HCT116 (cell line): ENCODE results near the gene LYSMD1. TPM values are rescaled to one million over a fixed set of nuclear protein-coding genes. Genes with fewer than 3 reads are reported as not detected.

Experiments
- ATAC-seq: fragments of 200-7000 bp; cut with Tn5 transposase; 2 replicates; pipeline ENCODE4 v1.9.1; 2020; ENCODE audit warnings: mild to moderate bottlenecking, moderate library complexity
- BruUV-seq: library from RNA; stranded (reverse); fragments of 400-500 nt; replicated peaks from 2 replicates; lab custom pipeline; 2021; lab: Mats Ljungman, UMichigan
- CTCF ChIA-PET: fragments of 300-600 bp; sonication (Branson Sonifier 250); formaldehyde crosslinking; loops from one replicate; lab custom pipeline; 2021; ENCODE audit warnings: antibody characterized with exemption; lab: Charles Lee
- POLR2A ChIA-PET: fragments of 300-600, 350-600 bp; sonication (Branson Sonifier 250); formaldehyde crosslinking; loops from one replicate; lab custom pipeline; 2021; ENCODE audit warnings: antibody characterized with exemption; lab: Charles Lee
- RAD21 ChIA-PET, 2 experiments: fragments of 300-600 bp; sonication (Branson Sonifier 250); formaldehyde crosslinking; loops; one replicate each; lab custom pipeline; 2023; ENCODE audit warnings: low total read pairs in 2 of 2; ENCODE audit not compliant: uncharacterized antibody in 2 of 2, unreplicated experiment in 2 of 2, low non-redundant PET in 1 of 2; lab: Charles Lee
- DNase-seq: peaks from one replicate; pipeline ENCODE4 v3.0.0-alpha.2; 2010; ENCODE audit warnings: low read depth, low spot score
- H2AFZ ChIP-seq: fragments of 200-600 bp; shearing (Covaris generic), sonication (generic); 2 replicates; pipeline ENCODE4 v1.6.1; 2017; ENCODE audit warnings: low read depth, mixed run types, mixed read lengths, antibody characterized with exemption, low read length; ENCODE audit not compliant: poor library complexity, severe bottlenecking
- H3K27ac ChIP-seq: 2 replicates; pipeline ENCODE4 v1.5.1; 2012; ENCODE audit warnings: low read depth, low read length
- H3K27me3 ChIP-seq: fragments of 200-600 bp; sonication (generic); 2 replicates; pipeline ENCODE4 v1.6.1; 2016; ENCODE audit warnings: mixed run types, low read length, mixed read lengths; ENCODE audit not compliant: insufficient read depth
- H3K36me3 ChIP-seq, 2 experiments: fragments of 200-500 bp in 1 of 2; fragments of 200-600 bp in 1 of 2; sonication (Bioruptor generic) in 1 of 2; sonication (generic) in 1 of 2; 2 replicates each; pipeline versions ENCODE4 v1.5.1 to v1.6.1; 2014 to 2016; ENCODE audit warnings: low read length in 2 of 2, inconsistent platforms in 1 of 2, mixed read lengths in 1 of 2, mixed run types in 1 of 2; ENCODE audit not compliant: insufficient read depth in 2 of 2, control insufficient read depth in 1 of 2
- H3K4me1 ChIP-seq, 2 experiments: fragments of 200-600 bp in 1 of 2; sonication (generic) in 1 of 2; 2 replicates each; pipeline versions ENCODE4 v1.5.1 to v1.6.1; 2012 to 2017; ENCODE audit warnings: low read length in 2 of 2, inconsistent platforms in 1 of 2, mild to moderate bottlenecking in 1 of 2, mixed read lengths in 1 of 2, mixed run types in 1 of 2, moderate library complexity in 1 of 2; ENCODE audit not compliant: insufficient read depth in 2 of 2, control insufficient read depth in 1 of 2
- H3K4me2 ChIP-seq: fragments of 200-600 bp; sonication (generic); 2 replicates; pipeline ENCODE4 v1.6.1; 2017; ENCODE audit warnings: mixed run types, low read length, mixed read lengths
- H3K4me3 ChIP-seq, 2 experiments: fragments of 200-600 bp in 1 of 2; sonication (generic) in 1 of 2; replicated peaks in 1 of 2; 2 replicates each; pipeline ENCODE4 v1.5.1; 2011 to 2016; ENCODE audit warnings: low read length in 2 of 2, control low read depth in 1 of 2, low read depth in 1 of 2, mild to moderate bottlenecking in 1 of 2, mixed read lengths in 1 of 2, mixed run types in 1 of 2
- H3K79me2 ChIP-seq: fragments of 200-600 bp; sonication (generic); 2 replicates; pipeline ENCODE4 v1.6.1; 2017; ENCODE audit warnings: mild to moderate bottlenecking, mixed run types, low read length, moderate library complexity, mixed read lengths; ENCODE audit not compliant: insufficient read depth
- H3K9ac ChIP-seq: fragments of 200-600 bp; sonication (generic); 2 replicates; pipeline ENCODE4 v1.6.1; 2016; ENCODE audit warnings: low read length, mixed read lengths
- H3K9me2 ChIP-seq: fragments of 200-600 bp; sonication (generic), shearing (Covaris generic); 2 replicates; pipeline ENCODE4 v1.6.1; 2017; ENCODE audit warnings: mixed run types, mild to moderate bottlenecking, moderate library complexity; ENCODE audit not compliant: insufficient read depth
- H3K9me3 ChIP-seq, 2 experiments: fragments of 200-500 bp in 1 of 2; fragments of 200-600 bp in 1 of 2; sonication (Bioruptor generic) in 1 of 2; sonication (generic) in 1 of 2; 2 replicates each; pipeline ENCODE4 v1.6.1; 2014 to 2017; ENCODE audit warnings: low read length in 2 of 2, mixed read lengths in 2 of 2, inconsistent platforms in 1 of 2, low read depth in 1 of 2, mild to moderate bottlenecking in 1 of 2, mixed run types in 1 of 2, moderate library complexity in 1 of 2; ENCODE audit not compliant: control insufficient read depth in 1 of 2, insufficient read depth in 1 of 2
- H4K20me1 ChIP-seq: fragments of 200-600 bp; sonication (generic), shearing (Covaris generic); 2 replicates; pipeline ENCODE4 v1.6.1; 2017; ENCODE audit warnings: mixed run types, mild to moderate bottlenecking, moderate library complexity; ENCODE audit not compliant: insufficient read depth
- EGR1 ChIP-seq: IDR thresholded peaks from 2 replicates; pipeline ENCODE4 v1.6.1; 2012; ENCODE audit warnings: low read depth
- ELF1 ChIP-seq: IDR thresholded peaks from 2 replicates; pipeline ENCODE4 v1.6.1; 2012; ENCODE audit warnings: low read depth, borderline replicate concordance
- EZH2phosphoT487 ChIP-seq: fragments of 200-600 bp; IDR thresholded peaks from 2 replicates; pipeline ENCODE4 v1.6.1; 2018; ENCODE audit warnings: antibody characterized with exemption, borderline replicate concordance
- FOSL1 ChIP-seq: IDR thresholded peaks from 2 replicates; pipeline ENCODE4 v1.6.1; 2012; ENCODE audit warnings: low read depth
- JUND ChIP-seq: IDR thresholded peaks from 2 replicates; pipeline ENCODE4 v1.6.1; 2012
- POLR2A ChIP-seq: IDR thresholded peaks from 2 replicates; pipeline ENCODE4 v1.7.0; 2011; ENCODE audit warnings: borderline replicate concordance; ENCODE audit not compliant: insufficient read depth, insufficient read length; ENCODE audit errors: extremely low read depth
- POLR2AphosphoS5 ChIP-seq: IDR thresholded peaks from 2 replicates; pipeline ENCODE4 v1.6.1; 2011; ENCODE audit warnings: mild to moderate bottlenecking, low read depth, low read length, moderate library complexity
- RAD21 ChIP-seq: IDR thresholded peaks from 2 replicates; pipeline ENCODE4 v1.6.1; 2012; ENCODE audit warnings: low read depth, mild to moderate bottlenecking
- SIN3A ChIP-seq: IDR thresholded peaks from 2 replicates; pipeline ENCODE4 v1.6.1; 2012; ENCODE audit warnings: low read depth
- SP1 ChIP-seq: IDR thresholded peaks from 2 replicates; pipeline ENCODE4 v1.6.1; 2012; ENCODE audit warnings: low read depth
- TCF7L2 ChIP-seq: IDR thresholded peaks from 2 replicates; pipeline ENCODE4 v1.7.0; 2011; ENCODE audit warnings: borderline replicate concordance, inconsistent platforms; ENCODE audit not compliant: insufficient read depth, insufficient read length; ENCODE audit errors: extremely low read depth
- YY1 ChIP-seq: IDR thresholded peaks from 2 replicates; pipeline ENCODE4 v1.6.1; 2011; ENCODE audit warnings: low read length, low read depth, moderate library complexity, mild to moderate bottlenecking; ENCODE audit not compliant: insufficient replicate concordance; ENCODE audit errors: extremely low read depth
- ZFX ChIP-seq: fragments of 450-650 bp; IDR thresholded peaks from 2 replicates; pipeline ENCODE4 v1.6.1; 2017
- intact Hi-C: fragments of 100-400 bp; cut with micrococcal nuclease; formaldehyde crosslinking; loops from 2 replicates; pipeline ENCODE4 v1.10.0; 2022
- total RNA-seq: library from RNA; stranded (reverse); gene quantifications from one replicate; pipeline ENCODE4 v1.2.1, GENCODE V29; 2021; ENCODE audit not compliant: unreplicated experiment
- TF ChIP-seq, protein P1 (sequence below): IDR thresholded peaks from 2 replicates; pipeline ENCODE4 v1.6.1; 2011; ENCODE audit warnings: mild to moderate bottlenecking, low read length, moderate library complexity; ENCODE audit not compliant: insufficient replicate concordance; ENCODE audit errors: extremely low read depth
- TF ChIP-seq, protein P2 (sequence below): IDR thresholded peaks from 2 replicates; pipeline ENCODE4 v1.6.1; 2012; ENCODE audit warnings: low read depth
- TF ChIP-seq, protein P3 (sequence below): IDR thresholded peaks from 2 replicates; pipeline ENCODE4 v1.6.1; 2012
- TF ChIP-seq, protein P4 (sequence below), 3 experiments: fragments of 200-600 bp in 1 of 3; sonication (generic) in 1 of 3; IDR thresholded peaks in 2 of 3; conservative IDR thresholded peaks in 1 of 3; 2 replicates each; pipeline ENCODE4 v1.5.1; 2012 to 2017; ENCODE audit warnings: low read depth in 2 of 3, low read length in 2 of 3, antibody characterized with exemption in 1 of 3, borderline replicate concordance in 1 of 3, control low read depth in 1 of 3, mild to moderate bottlenecking in 1 of 3, mixed read lengths in 1 of 3, mixed run types in 1 of 3, moderate library complexity in 1 of 3; ENCODE audit not compliant: insufficient read depth in 1 of 3
- TF ChIP-seq, protein P5 (sequence below): IDR thresholded peaks from 2 replicates; pipeline ENCODE4 v1.6.1; 2012

Gene LYSMD1
- total RNA-seq, 1 experiment from 2014 or later = 5.0 TPM

DNA sequence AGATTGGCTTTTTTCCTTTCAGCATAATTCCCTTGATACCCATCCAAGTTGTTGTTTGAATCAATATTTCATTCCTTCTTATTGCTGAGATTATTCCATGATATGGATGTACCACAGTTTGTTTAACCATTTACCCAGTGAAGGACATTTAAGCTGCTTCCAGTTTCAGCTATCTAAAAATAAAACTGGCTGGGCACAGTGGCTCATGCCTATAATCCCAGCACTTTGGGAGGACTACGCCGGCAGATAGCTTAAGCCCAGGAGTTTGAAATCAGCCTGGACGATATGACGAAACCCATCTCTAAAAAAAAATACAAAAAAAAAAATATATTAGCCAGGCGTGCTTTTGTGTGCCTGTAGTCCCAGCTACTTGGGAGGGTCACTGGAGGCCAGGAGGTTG lies 51.8 kb downstream of the LYSMD1 start:
- no peaks in the 10 kb centered on the region for H3K4me1 ChIP-seq
- no peaks in the 10 kb centered on the region for H3K27me3 ChIP-seq
- H3K9me2 ChIP-seq = no peaks in the 10 kb centered on the region
- intact Hi-C loops = no loop called here
- H4K20me1 ChIP-seq = no peaks in the 10 kb centered on the region
- no peak overlapping the region for H2AFZ ChIP-seq
- ChIA-PET CTCF (interaction anchor here (0.6 kb wide), 1 partner anchor 137 kb away, joined by 7 read pairs; no protein-coding TSS in a partner anchor), POLR2A (no interaction called here), RAD21 (no interaction called here)
- no peak overlapping the region for H3K9ac ChIP-seq
- no peak overlapping the region for H3K27ac ChIP-seq
- ATAC-seq = no peak
- H3K36me3 ChIP-seq = no peaks in the 10 kb centered on the region
- DNase-seq = no peak
- H3K4me3 ChIP-seq = no peak overlapping the region
- no peaks in the 10 kb centered on the region for H3K9me3 ChIP-seq
- no peak overlapping the region for H3K4me2 ChIP-seq
- no peaks in the 10 kb centered on the region for H3K79me2 ChIP-seq
- BruUV-seq = no TSS peak
- TF ChIP-seq ELF1 = no peak
- TF ChIP-seq YY1 = no peak
- no peak for TF ChIP-seq JUND
- TF ChIP-seq SIN3A = no peak
- TF ChIP-seq, protein P1, sequence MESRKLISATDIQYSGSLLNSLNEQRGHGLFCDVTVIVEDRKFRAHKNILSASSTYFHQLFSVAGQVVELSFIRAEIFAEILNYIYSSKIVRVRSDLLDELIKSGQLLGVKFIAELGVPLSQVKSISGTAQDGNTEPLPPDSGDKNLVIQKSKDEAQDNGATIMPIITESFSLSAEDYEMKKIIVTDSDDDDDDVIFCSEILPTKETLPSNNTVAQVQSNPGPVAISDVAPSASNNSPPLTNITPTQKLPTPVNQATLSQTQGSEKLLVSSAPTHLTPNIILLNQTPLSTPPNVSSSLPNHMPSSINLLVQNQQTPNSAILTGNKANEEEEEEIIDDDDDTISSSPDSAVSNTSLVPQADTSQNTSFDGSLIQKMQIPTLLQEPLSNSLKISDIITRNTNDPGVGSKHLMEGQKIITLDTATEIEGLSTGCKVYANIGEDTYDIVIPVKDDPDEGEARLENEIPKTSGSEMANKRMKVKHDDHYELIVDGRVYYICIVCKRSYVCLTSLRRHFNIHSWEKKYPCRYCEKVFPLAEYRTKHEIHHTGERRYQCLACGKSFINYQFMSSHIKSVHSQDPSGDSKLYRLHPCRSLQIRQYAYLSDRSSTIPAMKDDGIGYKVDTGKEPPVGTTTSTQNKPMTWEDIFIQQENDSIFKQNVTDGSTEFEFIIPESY = no peak
- TF ChIP-seq FOSL1 = no peak
- TF ChIP-seq, protein P2, sequence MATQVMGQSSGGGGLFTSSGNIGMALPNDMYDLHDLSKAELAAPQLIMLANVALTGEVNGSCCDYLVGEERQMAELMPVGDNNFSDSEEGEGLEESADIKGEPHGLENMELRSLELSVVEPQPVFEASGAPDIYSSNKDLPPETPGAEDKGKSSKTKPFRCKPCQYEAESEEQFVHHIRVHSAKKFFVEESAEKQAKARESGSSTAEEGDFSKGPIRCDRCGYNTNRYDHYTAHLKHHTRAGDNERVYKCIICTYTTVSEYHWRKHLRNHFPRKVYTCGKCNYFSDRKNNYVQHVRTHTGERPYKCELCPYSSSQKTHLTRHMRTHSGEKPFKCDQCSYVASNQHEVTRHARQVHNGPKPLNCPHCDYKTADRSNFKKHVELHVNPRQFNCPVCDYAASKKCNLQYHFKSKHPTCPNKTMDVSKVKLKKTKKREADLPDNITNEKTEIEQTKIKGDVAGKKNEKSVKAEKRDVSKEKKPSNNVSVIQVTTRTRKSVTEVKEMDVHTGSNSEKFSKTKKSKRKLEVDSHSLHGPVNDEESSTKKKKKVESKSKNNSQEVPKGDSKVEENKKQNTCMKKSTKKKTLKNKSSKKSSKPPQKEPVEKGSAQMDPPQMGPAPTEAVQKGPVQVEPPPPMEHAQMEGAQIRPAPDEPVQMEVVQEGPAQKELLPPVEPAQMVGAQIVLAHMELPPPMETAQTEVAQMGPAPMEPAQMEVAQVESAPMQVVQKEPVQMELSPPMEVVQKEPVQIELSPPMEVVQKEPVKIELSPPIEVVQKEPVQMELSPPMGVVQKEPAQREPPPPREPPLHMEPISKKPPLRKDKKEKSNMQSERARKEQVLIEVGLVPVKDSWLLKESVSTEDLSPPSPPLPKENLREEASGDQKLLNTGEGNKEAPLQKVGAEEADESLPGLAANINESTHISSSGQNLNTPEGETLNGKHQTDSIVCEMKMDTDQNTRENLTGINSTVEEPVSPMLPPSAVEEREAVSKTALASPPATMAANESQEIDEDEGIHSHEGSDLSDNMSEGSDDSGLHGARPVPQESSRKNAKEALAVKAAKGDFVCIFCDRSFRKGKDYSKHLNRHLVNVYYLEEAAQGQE = no peak
- no peak for TF ChIP-seq EZH2phosphoT487
- TF ChIP-seq POLR2AphosphoS5 = no peak
- TF ChIP-seq, protein P3, sequence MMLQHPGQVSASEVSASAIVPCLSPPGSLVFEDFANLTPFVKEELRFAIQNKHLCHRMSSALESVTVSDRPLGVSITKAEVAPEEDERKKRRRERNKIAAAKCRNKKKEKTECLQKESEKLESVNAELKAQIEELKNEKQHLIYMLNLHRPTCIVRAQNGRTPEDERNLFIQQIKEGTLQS = no peak
- no peak for TF ChIP-seq EGR1
- TF ChIP-seq TCF7L2 = no peak
- TF ChIP-seq, protein P4, sequence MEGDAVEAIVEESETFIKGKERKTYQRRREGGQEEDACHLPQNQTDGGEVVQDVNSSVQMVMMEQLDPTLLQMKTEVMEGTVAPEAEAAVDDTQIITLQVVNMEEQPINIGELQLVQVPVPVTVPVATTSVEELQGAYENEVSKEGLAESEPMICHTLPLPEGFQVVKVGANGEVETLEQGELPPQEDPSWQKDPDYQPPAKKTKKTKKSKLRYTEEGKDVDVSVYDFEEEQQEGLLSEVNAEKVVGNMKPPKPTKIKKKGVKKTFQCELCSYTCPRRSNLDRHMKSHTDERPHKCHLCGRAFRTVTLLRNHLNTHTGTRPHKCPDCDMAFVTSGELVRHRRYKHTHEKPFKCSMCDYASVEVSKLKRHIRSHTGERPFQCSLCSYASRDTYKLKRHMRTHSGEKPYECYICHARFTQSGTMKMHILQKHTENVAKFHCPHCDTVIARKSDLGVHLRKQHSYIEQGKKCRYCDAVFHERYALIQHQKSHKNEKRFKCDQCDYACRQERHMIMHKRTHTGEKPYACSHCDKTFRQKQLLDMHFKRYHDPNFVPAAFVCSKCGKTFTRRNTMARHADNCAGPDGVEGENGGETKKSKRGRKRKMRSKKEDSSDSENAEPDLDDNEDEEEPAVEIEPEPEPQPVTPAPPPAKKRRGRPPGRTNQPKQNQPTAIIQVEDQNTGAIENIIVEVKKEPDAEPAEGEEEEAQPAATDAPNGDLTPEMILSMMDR (IDR thresholded peaks at IDR 0.05 in 2 of 3, conservative IDR thresholded peaks at IDR 0.05 in 1 of 3; ENCODE audit: borderline replicate concordance in 1 of 3, insufficient read depth in 1 of 3, low read depth in 2 of 3, low read length in 2 of 3) = no peak
- no peak for TF ChIP-seq RAD21
- no peak for TF ChIP-seq POLR2A
- TF ChIP-seq, protein P5, sequence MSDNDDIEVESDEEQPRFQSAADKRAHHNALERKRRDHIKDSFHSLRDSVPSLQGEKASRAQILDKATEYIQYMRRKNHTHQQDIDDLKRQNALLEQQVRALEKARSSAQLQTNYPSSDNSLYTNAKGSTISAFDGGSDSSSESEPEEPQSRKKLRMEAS = no peak
- no peak for TF ChIP-seq SP1
- TF ChIP-seq ZFX = no peak
